Smooth muscle cell (in vitro differentiated cells): Measurements from ENCODE around the gene ALK. TPM values are rescaled to one million over a fixed set of nuclear protein-coding genes. Genes with fewer than 3 reads are reported as not detected.

Experiments
- DNase-seq: peaks from one replicate; lab custom pipeline; 2025; ENCODE audit not compliant: unreplicated experiment; lab: John Stamatoyannopoulos, UW
- H2AFZ ChIP-seq: fragments of 200-600 bp; sonication (generic); 2 replicates; pipeline ENCODE4 v1.6.0; 2016; ENCODE audit warnings: antibody characterized with exemption, low read depth, mild to moderate bottlenecking
- H3F3A ChIP-seq: fragments of 200-600 bp; sonication (generic); 2 replicates; pipeline ENCODE4 v1.6.0; 2017; ENCODE audit warnings: antibody characterized with exemption, low read depth
- H3K27ac ChIP-seq: fragments of 200-600 bp; sonication (generic); 2 replicates; pipeline ENCODE4 v1.5.1; 2016; ENCODE audit warnings: low read depth, mild to moderate bottlenecking
- H3K27me3 ChIP-seq: fragments of 200-600 bp; sonication (generic); 2 replicates; pipeline ENCODE4 v1.6.1; 2016; ENCODE audit warnings: low read depth, mild to moderate bottlenecking
- H3K36me3 ChIP-seq: fragments of 200-600 bp; sonication (generic); 2 replicates; pipeline ENCODE4 v1.5.1; 2016; ENCODE audit warnings: low read depth
- H3K4me1 ChIP-seq: fragments of 200-600 bp; sonication (generic); 2 replicates; pipeline ENCODE4 v1.5.1; 2016; ENCODE audit warnings: low read depth
- H3K4me2 ChIP-seq: fragments of 200-600 bp; sonication (generic); 2 replicates; pipeline ENCODE4 v1.6.0; 2016; ENCODE audit warnings: mild to moderate bottlenecking
- H3K4me3 ChIP-seq: fragments of 200-600 bp; sonication (generic); 2 replicates; pipeline ENCODE4 v1.5.1; 2016; ENCODE audit warnings: mild to moderate bottlenecking
- H3K79me2 ChIP-seq: fragments of 200-600 bp; sonication (generic); 2 replicates; pipeline ENCODE4 v1.6.0; 2016; ENCODE audit warnings: low read depth, mild to moderate bottlenecking
- H3K9ac ChIP-seq: fragments of 200-600 bp; sonication (generic); 2 replicates; pipeline ENCODE4 v1.6.0; 2016; ENCODE audit warnings: low read depth
- H3K9me3 ChIP-seq: fragments of 200-600 bp; sonication (generic); replicated peaks from 2 replicates; pipeline ENCODE4 v1.5.1; 2016; ENCODE audit warnings: low read depth
- H4K20me1 ChIP-seq: fragments of 200-600 bp; sonication (generic); 2 replicates; pipeline ENCODE4 v1.6.0; 2016; ENCODE audit warnings: low read depth
- CTCF ChIP-seq: fragments of 200-600 bp; sonication (generic); IDR thresholded peaks from 2 replicates; pipeline ENCODE4 v1.5.1; 2017; ENCODE audit warnings: borderline replicate concordance, mild to moderate bottlenecking, antibody characterized with exemption; ENCODE audit not compliant: insufficient read depth, poor library complexity, severe bottlenecking
- WGBS: methylation state at CpG from one replicate; pipeline ENCODE4 v1.1.7; 2016; ENCODE audit warnings: low lambda C conversion rate; 5-methylcytosine and 5-hydroxymethylcytosine counted together
- polyA plus RNA-seq: library from polyadenylated mRNA; unstranded; fragments of >200 nt; fragmentation: Nextera tagmentation; extraction: Ambion mirVana; gene quantifications from 2 replicates; pipeline ENCODE4 v1.2.1, GENCODE V29; 2016
- total RNA-seq: library from RNA; depleted of rRNA; stranded (reverse); fragments of >200 nt; gene quantifications from 2 replicates; pipeline ENCODE4 v1.2.3, GENCODE V29; 2014

Gene ALK
- total and polyA plus RNA-seq, 2 experiments from 2014 or later = 0.13 to 0.19 TPM

GRCh38 chr2:29239209-29239960 is 682.0 kb downstream of the ALK start:
- Histone ChIP-seq H3K9ac (no peak overlapping the region), H3K36me3 (no peaks in the 10 kb centered on the region), H2AFZ (no peak overlapping the region), H3K4me2 (no peak overlapping the region), H3K27me3 (peaks cover 4% of the 10 kb centered on the region), H3K9me3 (no peaks in the 10 kb centered on the region), H3K79me2 (no peaks in the 10 kb centered on the region), H3K4me3 (no peak overlapping the region), H4K20me1 (no peaks in the 10 kb centered on the region), H3K27ac (no peak overlapping the region), H3K4me1 (no peaks in the 10 kb centered on the region), H3F3A (no peaks in the 10 kb centered on the region)
- TF ChIP-seq CTCF = no peak
- DNase-seq = no peak
- WGBS = 84% methylated on average over 15 of the region's 15 CpGs

GRCh38 chr2:29238497-29238896 is 682.9 kb downstream of the ALK start:
- Histone ChIP-seq H3K4me3 (no peak overlapping the region), H3K4me1 (no peaks in the 10 kb centered on the region), H2AFZ (no peak overlapping the region), H3K9ac (no peak overlapping the region), H3K36me3 (no peaks in the 10 kb centered on the region), H3K4me2 (no peak overlapping the region), H3F3A (no peaks in the 10 kb centered on the region), H3K79me2 (no peaks in the 10 kb centered on the region), H3K27ac (no peak overlapping the region), H3K27me3 (peaks cover 4% of the 10 kb centered on the region), H4K20me1 (no peaks in the 10 kb centered on the region), H3K9me3 (no peaks in the 10 kb centered on the region)
- peak; percentile 41 for TF ChIP-seq CTCF
- DNase-seq = no peak
- 65% methylated on average over 7 of the region's 7 CpGs for WGBS

GRCh38 chr2:29236074-29236473 is 685.3 kb downstream of the ALK start:
- 92% methylated on average over 6 of the region's 6 CpGs for WGBS
- Histone ChIP-seq H3K27me3 (no peaks in the 10 kb centered on the region), H3K79me2 (no peaks in the 10 kb centered on the region), H3K9ac (no peak overlapping the region), H3K27ac (no peak overlapping the region), H3K4me2 (no peak overlapping the region), H3K4me1 (no peaks in the 10 kb centered on the region), H3F3A (no peaks in the 10 kb centered on the region), H4K20me1 (no peaks in the 10 kb centered on the region), H3K9me3 (no peaks in the 10 kb centered on the region), H3K36me3 (no peaks in the 10 kb centered on the region), H2AFZ (no peak overlapping the region), H3K4me3 (no peak overlapping the region)
- DNase-seq = no peak
- TF ChIP-seq CTCF = no peak

GRCh38 chr2:29235411-29235810 is 686.0 kb downstream of the ALK start:
- Histone ChIP-seq H2AFZ (no peak overlapping the region), H3K27me3 (no peaks in the 10 kb centered on the region), H3K4me3 (no peak overlapping the region), H3F3A (no peaks in the 10 kb centered on the region), H3K36me3 (no peaks in the 10 kb centered on the region), H3K79me2 (no peaks in the 10 kb centered on the region), H3K9me3 (no peaks in the 10 kb centered on the region), H3K4me1 (no peaks in the 10 kb centered on the region), H3K27ac (no peak overlapping the region), H3K4me2 (no peak overlapping the region), H4K20me1 (no peaks in the 10 kb centered on the region), H3K9ac (no peak overlapping the region)
- no peak for TF ChIP-seq CTCF
- 93% methylated on average over 3 of the region's 3 CpGs for WGBS
- DNase-seq = no peak
